Measurements from ENCODE around the gene TTLL4. TPM values are rescaled to one million over a fixed set of nuclear protein-coding genes. Genes with fewer than 3 reads are reported as not detected.

Gene TTLL4
- polyA plus RNA-seq, 1 of the 3 experiments (the other 2 are of a cell fraction) = 15.6 TPM

DNA sequence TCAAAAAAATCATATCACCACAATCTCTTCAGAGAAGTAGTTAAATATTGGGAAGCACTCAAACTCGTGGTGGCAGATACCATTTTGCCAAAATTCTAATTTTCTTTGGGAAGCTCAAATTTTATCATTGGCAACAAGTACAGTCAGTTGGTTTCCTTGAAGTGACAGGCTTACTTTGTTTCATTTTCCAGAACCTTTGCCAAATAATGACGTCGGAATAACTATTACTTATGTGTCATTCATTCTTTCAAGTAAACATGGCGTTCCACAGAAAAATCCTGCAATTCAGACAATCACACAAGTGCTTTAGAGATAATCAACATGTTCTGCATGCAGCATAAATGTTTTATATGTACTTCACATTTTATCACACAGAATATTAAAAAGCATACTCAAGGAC lies 5.4 kb downstream of the TTLL4 start:
- Histone ChIP-seq H3K4me2 (no peak overlapping the region), H3K36me3 (replicated peaks in 1 of 2; ENCODE audit: control insufficient read depth in 1 of 2, insufficient read depth in 2 of 2, low read length in 1 of 2) (peaks cover 0 to 36% of the 10 kb centered on the region in 2 experiments), H3K27ac (ENCODE audit: low read depth in 2 of 2, low read length in 1 of 2) (no peak overlapping the region), H4K20me1 (ENCODE audit: insufficient read depth) (peaks cover 6% of the 10 kb centered on the region; the same call in 1 of the 2 replicates), H3K4me1 (ENCODE audit: control insufficient read depth in 1 of 2, insufficient read depth in 2 of 2, low read depth in 1 of 2, low read length in 1 of 2) (peaks cover under 1 to 15% of the 10 kb centered on the region in 2 experiments; a peak in 2 of 4 replicates), H3K9me2 (no peaks in the 10 kb centered on the region), H3F3A (replicated peaks; ENCODE audit: insufficient read depth) (peaks cover 5% of the 10 kb centered on the region), H3K27me3 (ENCODE audit: insufficient read depth) (no peaks in the 10 kb centered on the region), H3K4me3 (ENCODE audit: low read depth in 2 of 2, low read length in 1 of 2) (no peak overlapping the region), H3K9ac (no peak overlapping the region), H3K9me3 (no peaks in the 10 kb centered on the region), H3K79me2 (ENCODE audit: insufficient read depth) (peaks cover 96% of the 10 kb centered on the region), H2AFZ (ENCODE audit: low read depth) (no peak overlapping the region)
- ChIA-PET CTCF (no interaction called here), POLR2A (no interaction called here)
- 83% methylated on average over 4 of the region's 4 CpGs for WGBS (ENCODE audit: low lambda C conversion rate)
- TF ChIP-seq RFX5 (IDR thresholded peaks at IDR 0.05; ENCODE audit: low read length) (no peak), RAD21 (IDR thresholded peaks at IDR 0.05; ENCODE audit: low read length) (no peak), MEF2A (IDR thresholded peaks at IDR 0.05; ENCODE audit: borderline replicate concordance, low read depth) (no peak), JUND (IDR thresholded peaks at IDR 0.05) (no peak), EP300 (IDR thresholded peaks at IDR 0.05; ENCODE audit: borderline replicate concordance in 1 of 2, low read depth in 1 of 2, low read length in 1 of 2) (no peak), NFIC (IDR thresholded peaks at IDR 0.05; ENCODE audit: borderline replicate concordance) (no peak), FOXM1 (IDR thresholded peaks at IDR 0.05; ENCODE audit: low read depth) (no peak)
- TF ChIP-seq, protein P1, sequence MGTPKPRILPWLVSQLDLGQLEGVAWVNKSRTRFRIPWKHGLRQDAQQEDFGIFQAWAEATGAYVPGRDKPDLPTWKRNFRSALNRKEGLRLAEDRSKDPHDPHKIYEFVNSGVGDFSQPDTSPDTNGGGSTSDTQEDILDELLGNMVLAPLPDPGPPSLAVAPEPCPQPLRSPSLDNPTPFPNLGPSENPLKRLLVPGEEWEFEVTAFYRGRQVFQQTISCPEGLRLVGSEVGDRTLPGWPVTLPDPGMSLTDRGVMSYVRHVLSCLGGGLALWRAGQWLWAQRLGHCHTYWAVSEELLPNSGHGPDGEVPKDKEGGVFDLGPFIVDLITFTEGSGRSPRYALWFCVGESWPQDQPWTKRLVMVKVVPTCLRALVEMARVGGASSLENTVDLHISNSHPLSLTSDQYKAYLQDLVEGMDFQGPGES (IDR thresholded peaks at IDR 0.05; ENCODE audit: low read depth, low read length) = no peak
- TF ChIP-seq, protein P2, sequence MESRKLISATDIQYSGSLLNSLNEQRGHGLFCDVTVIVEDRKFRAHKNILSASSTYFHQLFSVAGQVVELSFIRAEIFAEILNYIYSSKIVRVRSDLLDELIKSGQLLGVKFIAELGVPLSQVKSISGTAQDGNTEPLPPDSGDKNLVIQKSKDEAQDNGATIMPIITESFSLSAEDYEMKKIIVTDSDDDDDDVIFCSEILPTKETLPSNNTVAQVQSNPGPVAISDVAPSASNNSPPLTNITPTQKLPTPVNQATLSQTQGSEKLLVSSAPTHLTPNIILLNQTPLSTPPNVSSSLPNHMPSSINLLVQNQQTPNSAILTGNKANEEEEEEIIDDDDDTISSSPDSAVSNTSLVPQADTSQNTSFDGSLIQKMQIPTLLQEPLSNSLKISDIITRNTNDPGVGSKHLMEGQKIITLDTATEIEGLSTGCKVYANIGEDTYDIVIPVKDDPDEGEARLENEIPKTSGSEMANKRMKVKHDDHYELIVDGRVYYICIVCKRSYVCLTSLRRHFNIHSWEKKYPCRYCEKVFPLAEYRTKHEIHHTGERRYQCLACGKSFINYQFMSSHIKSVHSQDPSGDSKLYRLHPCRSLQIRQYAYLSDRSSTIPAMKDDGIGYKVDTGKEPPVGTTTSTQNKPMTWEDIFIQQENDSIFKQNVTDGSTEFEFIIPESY (IDR thresholded peaks at IDR 0.05; ENCODE audit: borderline replicate concordance, low read depth) = no peak
- DNase-seq = no peak

GRCh38 chr2:218717262-218717661 lies 6.6 kb downstream of the TTLL4 start:
- Histone ChIP-seq H3K4me1 (ENCODE audit: control insufficient read depth in 1 of 2, insufficient read depth in 2 of 2, low read depth in 1 of 2, low read length in 1 of 2) (peaks cover 2 to 15% of the 10 kb centered on the region in 2 experiments; a peak in 2 of 4 replicates), H2AFZ (ENCODE audit: low read depth) (no peak overlapping the region), H3K27me3 (ENCODE audit: insufficient read depth) (no peaks in the 10 kb centered on the region), H3K36me3 (replicated peaks in 1 of 2; ENCODE audit: control insufficient read depth in 1 of 2, insufficient read depth in 2 of 2, low read length in 1 of 2) (peaks cover 0 to 36% of the 10 kb centered on the region in 2 experiments), H3K27ac (ENCODE audit: low read depth in 2 of 2, low read length in 1 of 2) (no peak overlapping the region), H3F3A (replicated peaks; ENCODE audit: insufficient read depth) (no peaks in the 10 kb centered on the region), H4K20me1 (ENCODE audit: insufficient read depth) (peaks cover 14% of the 10 kb centered on the region; the same call in 1 of the 2 replicates), H3K79me2 (ENCODE audit: insufficient read depth) (peaks cover 94% of the 10 kb centered on the region), H3K9me3 (no peaks in the 10 kb centered on the region), H3K4me3 (ENCODE audit: low read depth in 2 of 2, low read length in 1 of 2) (no peak overlapping the region), H3K4me2 (no peak overlapping the region), H3K9me2 (no peaks in the 10 kb centered on the region), H3K9ac (no peak overlapping the region)
- ChIA-PET CTCF (no interaction called here), POLR2A (no interaction called here)
- WGBS (ENCODE audit: low lambda C conversion rate) = 71% methylated on average over 3 of the region's 3 CpGs
- no peak for DNase-seq
- TF ChIP-seq FOSL2 (IDR thresholded peaks at IDR 0.05; ENCODE audit: borderline replicate concordance, low read depth) (peak; percentile 36; the same call in 1 of the 2 replicates), USF1 (IDR thresholded peaks at IDR 0.05; ENCODE audit: borderline replicate concordance, low read depth) (no peak)

Data from SK-N-SH (cell line).